Subcutaneous adipose tissue (tissue), 4 donors: ENCODE data around the gene GYG1. TPM values are rescaled to one million over a fixed set of nuclear protein-coding genes. Genes with fewer than 3 reads are reported as not detected.

ENCODE experiments used
- CTCF ChIP-seq: fragments of 450-650 bp; IDR thresholded peaks from one replicate; pipeline ENCODE4 v1.5.1; 2016; ENCODE audit warnings: low read depth, mild to moderate bottlenecking, control low read depth, antibody characterized with exemption, moderate library complexity
- total RNA-seq, 4 donors: library from RNA; depleted of rRNA; stranded (reverse); fragments of >200 nt; gene quantifications; one replicate each; pipeline ENCODE4 v1.1.0, GENCODE V29; 2016

Gene GYG1
- total RNA-seq, 4 donors from 2014 or later: 24.5 to 43.7 (median 33.4) TPM

- TF ChIP-seq CTCF: no peak
Measured at GRCh38 chr3:149010504-149010951, 19.2 kb downstream of the GYG1 start.

GRCh38 chr3:149010966-149011365, 19.6 kb downstream of the GYG1 start:
- TF ChIP-seq CTCF: no peak

- TF ChIP-seq CTCF: no peak
Measured at GRCh38 chr3:149011676-149012075, 20.3 kb downstream of the GYG1 start.

- no peak for TF ChIP-seq CTCF
Measured at GRCh38 chr3:149013726-149014125, 22.4 kb downstream of the GYG1 start.

- TF ChIP-seq CTCF: no peak
Measured at GRCh38 chr3:149015393-149015792, 24.1 kb downstream of the GYG1 start.

GRCh38 chr3:149016242-149016641, 24.9 kb downstream of the GYG1 start:
- TF ChIP-seq CTCF: no peak

- TF ChIP-seq CTCF: no peak
Measured at GRCh38 chr3:149016669-149017541, 25.6 kb downstream of the GYG1 start.
